ENCODE results near the gene EOLA1.
"Not testable (repeated sequence)": the region's sequence is repeated elsewhere in the genome, so short reads cannot be mapped to it uniquely, and the experiment has no call there.

Gene EOLA1

DNA sequence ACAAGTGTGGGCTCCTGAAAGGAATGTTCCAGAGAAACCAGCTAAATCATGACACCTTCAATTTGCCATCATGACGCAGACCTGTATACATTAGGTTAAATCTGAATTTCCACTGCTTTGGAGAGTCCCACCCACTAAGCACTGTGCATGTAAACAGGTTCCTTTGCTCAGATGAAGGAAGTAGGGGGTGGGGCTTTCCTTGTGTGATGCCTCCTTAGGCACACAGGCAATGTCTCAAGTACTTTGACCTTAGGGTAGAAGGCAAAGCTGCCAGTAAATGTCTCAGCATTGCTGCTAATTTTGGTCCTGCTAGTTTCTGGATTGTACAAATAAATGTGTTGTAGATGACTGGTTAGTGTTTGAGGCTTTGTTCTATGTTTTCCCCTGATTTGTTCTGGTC, 6.2 kb downstream of the EOLA1 start:
- not testable (repeated sequence) for H3K4me3 Mint-ChIP-seq; DNase-seq; H3K27ac Mint-ChIP-seq; H3K9me3 Mint-ChIP-seq; H3K27me3 Mint-ChIP-seq; H3K4me1 Mint-ChIP-seq (ENCODE audit: low read depth)
- H3K36me3 Mint-ChIP-seq (ENCODE audit: low read depth): peaks cover 14% of the 10 kb centered on the region

DNA sequence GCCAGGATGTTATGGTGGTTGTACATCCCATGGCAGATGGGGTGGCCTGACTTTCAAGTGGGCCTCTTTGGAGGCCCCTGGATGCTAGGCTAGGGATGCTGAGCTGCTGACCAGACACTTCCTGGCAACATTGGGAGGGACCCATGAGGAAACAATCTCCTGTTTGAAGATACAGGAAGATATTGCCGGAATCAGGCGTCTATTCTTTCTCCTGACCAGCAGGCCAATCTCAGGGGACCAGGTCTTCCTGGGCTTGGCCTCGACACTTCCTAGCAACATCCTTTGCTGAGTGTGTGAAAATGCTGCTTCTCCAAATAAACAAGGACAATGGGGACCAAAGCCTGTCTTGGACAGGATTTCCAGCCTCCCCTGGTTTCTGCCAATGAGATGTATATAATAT, 7.0 kb downstream of the EOLA1 start:
- not testable (repeated sequence) for DNase-seq; H3K4me1 Mint-ChIP-seq (ENCODE audit: low read depth); H3K27ac Mint-ChIP-seq; H3K4me3 Mint-ChIP-seq; H3K27me3 Mint-ChIP-seq; H3K9me3 Mint-ChIP-seq
- H3K36me3 Mint-ChIP-seq (ENCODE audit: low read depth): peaks cover 14% of the 10 kb centered on the region

DNA sequence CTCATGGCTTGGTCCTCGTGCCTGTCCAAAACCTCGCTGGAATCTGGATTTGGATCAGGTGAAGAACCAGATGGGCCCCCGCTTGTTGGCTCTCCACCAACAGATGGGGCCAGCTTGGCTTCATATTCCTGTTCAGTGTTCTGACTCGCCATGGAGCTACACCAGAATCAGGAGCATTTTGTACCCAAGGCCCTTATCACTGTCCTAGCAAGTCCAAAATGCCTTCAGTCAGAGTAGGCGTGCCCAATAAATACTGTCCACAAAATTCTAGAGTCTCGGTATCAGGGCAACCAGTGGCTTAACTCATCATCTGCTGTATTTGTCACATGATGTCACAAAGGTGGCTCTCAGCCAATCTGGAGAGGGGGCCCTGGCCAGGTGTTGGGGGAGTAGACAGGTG, 8.9 kb downstream of the EOLA1 start, which contains the start of gene HSFX3:
HSFX3 (minus strand) TSS at position 224 of the 400 bp plus-strand sequence; CDS start at position 152, 72 bp downstream.
- not testable (repeated sequence) for DNase-seq; H3K27me3 Mint-ChIP-seq; H3K9me3 Mint-ChIP-seq; H3K4me1 Mint-ChIP-seq (ENCODE audit: low read depth); H3K27ac Mint-ChIP-seq; H3K4me3 Mint-ChIP-seq
- peaks cover 11% of the 10 kb centered on the region for H3K36me3 Mint-ChIP-seq (ENCODE audit: low read depth)

DNA sequence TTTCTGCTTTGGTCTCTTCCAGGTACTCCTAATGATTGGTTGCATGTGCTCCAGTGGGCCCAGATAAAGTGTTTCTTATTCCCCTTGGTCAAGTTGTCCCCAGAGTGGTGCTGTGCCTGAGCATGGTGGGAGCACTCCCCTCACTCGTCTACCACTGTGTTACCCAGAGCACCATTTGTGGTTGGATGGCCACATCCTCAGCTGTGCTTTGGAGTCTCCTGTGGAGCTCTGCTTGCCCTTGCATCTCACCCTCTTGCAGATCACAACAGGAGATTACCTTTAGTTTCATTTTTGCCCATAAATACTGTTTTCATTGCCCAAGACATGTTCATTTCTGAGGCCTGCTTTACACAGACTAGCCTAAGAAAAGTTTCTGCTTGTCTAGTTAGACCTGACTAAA, 9.6 kb downstream of the EOLA1 start:
- H3K36me3 Mint-ChIP-seq (ENCODE audit: low read depth); DNase-seq; H3K27me3 Mint-ChIP-seq; H3K27ac Mint-ChIP-seq; H3K4me1 Mint-ChIP-seq (ENCODE audit: low read depth); H3K4me3 Mint-ChIP-seq; H3K9me3 Mint-ChIP-seq: not testable (repeated sequence)

DNA sequence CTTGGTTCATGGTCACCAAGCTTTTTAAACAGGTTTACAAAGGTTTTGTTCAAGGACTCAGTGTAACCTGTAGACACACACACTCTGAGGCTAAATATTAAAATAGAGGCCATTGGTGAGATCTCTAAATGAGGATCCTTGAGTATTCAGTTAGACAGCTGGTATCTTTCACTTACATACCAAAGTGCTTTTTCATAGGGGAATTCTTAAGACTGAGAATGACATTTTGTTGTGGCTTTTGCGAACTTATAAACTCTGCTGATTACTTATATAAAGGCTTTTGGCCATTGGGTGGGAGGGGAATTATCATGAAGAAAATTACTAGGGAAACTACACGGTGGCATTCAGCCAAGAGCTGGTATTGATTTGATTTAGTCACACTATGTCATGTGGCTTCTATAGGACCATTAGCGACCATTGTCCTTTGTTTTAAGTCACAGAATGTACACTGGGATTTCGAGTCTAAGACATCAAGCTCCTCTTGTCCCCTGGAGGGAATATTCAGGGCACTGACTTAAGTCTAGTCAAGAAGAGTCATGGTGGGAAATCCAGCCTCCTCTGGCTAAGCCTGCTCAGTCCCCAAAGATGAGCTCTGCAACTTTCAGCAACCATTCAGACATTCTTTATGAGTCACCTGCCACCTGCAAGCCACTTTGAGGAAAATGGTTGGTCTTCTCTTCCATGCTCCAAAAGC, 10.6 kb downstream of the EOLA1 start:
- not testable (repeated sequence) for H3K36me3 Mint-ChIP-seq (ENCODE audit: low read depth); H3K27ac Mint-ChIP-seq; H3K9me3 Mint-ChIP-seq; H3K4me1 Mint-ChIP-seq (ENCODE audit: low read depth); H3K4me3 Mint-ChIP-seq; DNase-seq; H3K27me3 Mint-ChIP-seq

DNA sequence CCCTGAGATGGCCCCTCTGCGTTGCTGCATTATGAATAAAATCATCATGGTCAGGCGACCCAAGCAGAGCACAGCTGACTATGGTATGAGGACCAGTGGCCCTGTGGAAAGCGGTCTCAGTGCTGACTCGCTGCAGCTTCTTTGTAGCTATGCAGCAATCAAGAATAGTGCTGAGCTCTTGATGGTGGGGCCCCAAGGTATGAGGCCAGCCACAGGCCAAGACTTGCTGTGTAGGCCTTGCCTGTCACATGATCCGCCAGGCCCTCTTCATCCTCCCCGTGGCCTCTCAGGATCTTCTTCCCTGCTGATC, 11.1 kb downstream of the EOLA1 start:
- H3K4me3 Mint-ChIP-seq; H3K9me3 Mint-ChIP-seq; H3K27ac Mint-ChIP-seq; DNase-seq; H3K27me3 Mint-ChIP-seq; H3K36me3 Mint-ChIP-seq (ENCODE audit: low read depth); H3K4me1 Mint-ChIP-seq (ENCODE audit: low read depth): not testable (repeated sequence)

DNA sequence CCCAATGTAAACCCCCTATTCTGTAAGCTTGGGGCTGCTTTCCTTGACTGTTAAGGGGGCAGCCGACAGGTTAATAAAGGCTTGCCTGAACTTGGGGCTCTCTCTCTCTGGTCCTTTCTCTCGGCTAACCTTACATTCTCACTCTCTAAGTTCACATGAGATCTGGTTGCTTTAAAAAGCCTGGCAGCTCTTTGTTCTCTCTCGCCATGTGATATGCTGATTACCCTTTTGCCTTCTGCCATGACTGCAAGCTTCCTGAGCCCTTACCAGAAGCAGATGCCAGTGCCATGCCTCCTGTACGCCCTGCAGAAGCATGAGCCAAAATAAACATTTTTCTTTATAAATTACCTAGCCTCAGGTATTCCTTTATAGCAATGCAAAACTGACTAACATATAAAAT, 14.4 kb downstream of the EOLA1 start:
- H3K4me3 Mint-ChIP-seq; H3K4me1 Mint-ChIP-seq (ENCODE audit: low read depth); H3K36me3 Mint-ChIP-seq (ENCODE audit: low read depth); H3K27me3 Mint-ChIP-seq; H3K27ac Mint-ChIP-seq; H3K9me3 Mint-ChIP-seq; DNase-seq: not testable (repeated sequence)

DNA sequence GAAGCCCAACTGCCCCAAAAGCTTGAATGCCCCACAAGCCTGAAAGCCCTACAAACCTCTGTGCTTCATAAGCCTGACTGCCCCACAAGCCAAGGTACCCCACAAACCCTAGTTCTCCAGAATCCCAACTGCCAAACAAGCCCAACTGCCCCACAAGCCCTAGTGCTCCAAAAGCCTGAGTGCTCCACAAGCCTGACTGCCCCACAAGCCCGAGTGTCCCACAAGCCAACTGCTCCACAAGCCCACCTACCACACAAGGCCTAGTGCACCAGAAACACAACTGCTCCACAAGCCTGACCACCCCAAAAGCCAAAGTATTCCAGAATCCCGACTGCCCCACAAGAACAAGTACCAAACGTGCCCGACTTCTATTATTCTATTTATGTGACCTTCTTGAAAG, 22.5 kb downstream of the EOLA1 start:
- H3K4me1 Mint-ChIP-seq (ENCODE audit: low read depth): no peaks in the 10 kb centered on the region
- no peak overlapping the region for H3K27ac Mint-ChIP-seq
- no peaks in the 10 kb centered on the region for H3K9me3 Mint-ChIP-seq
- no peak overlapping the region for H3K4me3 Mint-ChIP-seq
- no peaks in the 10 kb centered on the region for H3K27me3 Mint-ChIP-seq
- no peak for DNase-seq
- H3K36me3 Mint-ChIP-seq (ENCODE audit: low read depth): no peaks in the 10 kb centered on the region

DNA sequence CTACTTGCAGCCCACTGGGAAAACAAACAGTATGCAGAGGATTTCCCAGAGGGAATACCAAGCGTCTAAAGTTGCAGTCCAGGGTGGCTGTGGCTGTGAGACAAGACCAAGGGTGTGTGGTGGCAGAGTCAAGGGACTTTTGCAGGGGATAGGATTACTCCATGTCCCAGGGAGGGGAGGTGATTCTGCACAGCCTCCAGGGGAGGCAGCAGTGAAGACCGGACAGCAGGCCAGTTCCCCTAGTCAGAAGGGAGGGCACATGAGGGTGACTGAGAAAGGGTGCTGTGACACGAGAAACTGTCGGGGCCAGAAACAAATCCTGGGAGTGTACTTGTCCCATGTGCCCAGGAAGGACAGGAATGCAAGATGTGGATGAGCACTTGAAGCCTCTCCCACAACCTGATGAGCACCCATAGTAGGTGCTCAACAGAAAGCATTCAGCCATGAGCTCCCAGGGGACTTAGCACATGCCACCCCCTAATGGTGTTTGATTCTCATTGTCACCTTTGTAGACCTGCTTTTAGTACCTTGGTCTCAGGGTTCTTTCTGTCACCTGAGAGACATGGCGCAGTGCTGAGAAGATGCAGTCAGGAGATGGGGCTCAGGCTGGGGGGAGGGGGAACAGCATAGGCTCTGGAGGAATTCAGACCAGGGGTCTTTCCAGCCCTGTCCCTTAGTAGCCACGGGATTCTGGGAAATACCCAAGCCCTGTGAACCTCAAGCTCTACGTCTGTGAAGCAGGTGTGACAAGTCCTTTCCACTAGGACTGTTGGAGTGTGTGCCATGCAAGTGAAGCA, 27.0 kb downstream of the EOLA1 start:
- Mint-ChIP-seq H3K27ac (no peak overlapping the region), H3K4me3 (no peak overlapping the region), H3K36me3 (ENCODE audit: low read depth) (no peaks in the 10 kb centered on the region), H3K27me3 (peaks cover 8% of the 10 kb centered on the region), H3K4me1 (ENCODE audit: low read depth) (peaks cover 7% of the 10 kb centered on the region), H3K9me3 (no peaks in the 10 kb centered on the region)
- DNase-seq: no peak

DNA sequence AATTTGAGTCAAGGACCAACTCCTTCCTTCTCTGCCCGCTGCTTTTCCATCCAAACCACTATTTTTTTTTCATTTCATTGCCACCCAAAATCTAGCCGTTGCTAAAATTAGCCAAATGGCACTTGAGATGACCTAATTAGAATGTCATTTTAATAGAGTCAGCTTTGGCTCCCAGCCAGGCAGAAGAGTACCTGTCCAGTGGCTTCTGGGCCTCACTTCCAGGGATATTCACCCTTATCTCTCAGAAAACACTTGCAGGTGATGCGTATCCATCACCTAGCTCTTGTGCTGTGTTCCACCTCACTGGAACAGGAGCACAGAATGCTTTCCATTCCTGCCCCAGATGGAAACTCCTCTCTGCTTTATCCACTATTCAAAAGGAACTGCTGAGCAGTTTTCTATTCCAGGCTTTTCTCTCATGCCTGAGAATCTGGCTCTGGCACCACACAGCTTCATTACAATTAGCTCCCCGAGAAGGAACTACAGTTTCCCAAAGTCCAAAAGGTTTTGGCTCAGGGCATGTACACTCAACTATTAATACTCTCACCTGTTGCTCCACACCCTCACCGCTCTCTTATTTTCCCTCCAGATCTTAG, 28.0 kb downstream of the EOLA1 start:
- no peak for DNase-seq
- Mint-ChIP-seq H3K4me1 (ENCODE audit: low read depth) (peaks cover 9% of the 10 kb centered on the region), H3K4me3 (no peak overlapping the region), H3K27ac (no peak overlapping the region), H3K36me3 (ENCODE audit: low read depth) (no peaks in the 10 kb centered on the region), H3K9me3 (no peaks in the 10 kb centered on the region), H3K27me3 (peaks cover 8% of the 10 kb centered on the region)

DNA sequence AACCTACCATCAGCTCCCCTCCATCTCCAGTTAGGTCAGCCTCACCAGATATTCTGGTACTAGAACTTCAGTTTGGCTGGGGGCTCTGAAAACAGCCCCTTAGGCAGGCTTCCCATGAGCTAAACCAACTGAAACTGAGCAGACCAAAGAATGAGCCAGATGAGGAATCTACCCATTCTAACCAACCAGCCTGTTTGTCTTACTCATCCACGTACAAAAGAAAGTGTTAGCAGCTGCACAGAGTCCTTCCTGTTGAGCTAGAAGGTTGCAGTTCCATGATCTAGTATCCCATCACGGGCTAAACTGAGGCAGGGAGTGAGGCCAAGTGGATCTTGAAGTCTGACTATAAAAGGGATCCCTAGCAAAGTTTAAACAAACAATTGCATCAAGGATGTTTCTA, 29.0 kb downstream of the EOLA1 start:
- Mint-ChIP-seq H3K4me1 (ENCODE audit: low read depth) (peaks cover 9% of the 10 kb centered on the region), H3K36me3 (ENCODE audit: low read depth) (no peaks in the 10 kb centered on the region), H3K27me3 (peaks cover 8% of the 10 kb centered on the region), H3K9me3 (no peaks in the 10 kb centered on the region), H3K4me3 (no peak overlapping the region), H3K27ac (no peak overlapping the region)
- DNase-seq: no peak

DNA sequence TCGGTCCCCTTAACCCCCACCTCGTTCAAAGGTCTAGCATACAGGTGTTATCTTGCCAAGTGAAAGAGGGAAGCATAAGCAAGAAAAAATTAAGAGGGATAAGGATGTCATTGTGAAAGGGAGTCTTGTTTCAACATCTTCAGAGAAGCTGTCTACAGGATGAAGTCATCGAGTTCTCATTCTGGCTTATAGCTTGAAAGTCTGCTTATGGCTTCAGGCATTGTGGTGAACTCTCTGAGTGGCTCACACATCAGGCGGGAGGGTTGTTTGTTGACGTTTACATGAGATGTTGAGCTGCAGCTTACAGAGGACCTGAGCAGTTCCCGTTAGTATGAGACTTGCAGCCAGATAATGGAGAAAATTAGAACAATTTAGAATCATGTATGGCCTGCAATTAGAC, 29.9 kb downstream of the EOLA1 start:
- Mint-ChIP-seq H3K9me3 (no peaks in the 10 kb centered on the region), H3K27ac (no peak overlapping the region), H3K27me3 (peaks cover 8% of the 10 kb centered on the region), H3K4me3 (no peak overlapping the region), H3K36me3 (ENCODE audit: low read depth) (no peaks in the 10 kb centered on the region), H3K4me1 (ENCODE audit: low read depth) (peaks cover 9% of the 10 kb centered on the region)
- no peak for DNase-seq

DNA sequence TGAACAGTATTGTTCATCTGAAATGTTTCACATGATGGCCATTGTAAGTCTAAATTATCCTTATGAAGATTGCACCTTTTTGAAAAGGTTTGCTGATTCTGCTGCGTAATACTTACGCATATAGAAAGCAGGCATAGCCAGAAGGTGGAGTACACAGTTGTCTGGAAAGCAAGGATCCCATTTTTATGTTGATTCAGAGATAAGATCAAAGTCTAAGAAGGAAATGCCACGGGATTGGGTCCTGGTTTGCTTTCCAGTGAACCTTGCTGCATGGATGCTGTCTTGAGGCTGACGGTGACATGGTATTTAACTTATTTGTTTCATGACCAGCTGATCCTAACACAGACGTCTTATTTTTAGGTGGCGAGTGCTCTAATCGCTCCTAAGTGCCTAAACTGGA, 31.0 kb downstream of the EOLA1 start:
- H3K9me3 Mint-ChIP-seq: no peaks in the 10 kb centered on the region
- peaks cover 9% of the 10 kb centered on the region for H3K4me1 Mint-ChIP-seq (ENCODE audit: low read depth)
- no peak for DNase-seq
- no peak overlapping the region for H3K4me3 Mint-ChIP-seq
- no peak overlapping the region for H3K27ac Mint-ChIP-seq
- peaks cover 8% of the 10 kb centered on the region for H3K27me3 Mint-ChIP-seq
- no peaks in the 10 kb centered on the region for H3K36me3 Mint-ChIP-seq (ENCODE audit: low read depth)

DNA sequence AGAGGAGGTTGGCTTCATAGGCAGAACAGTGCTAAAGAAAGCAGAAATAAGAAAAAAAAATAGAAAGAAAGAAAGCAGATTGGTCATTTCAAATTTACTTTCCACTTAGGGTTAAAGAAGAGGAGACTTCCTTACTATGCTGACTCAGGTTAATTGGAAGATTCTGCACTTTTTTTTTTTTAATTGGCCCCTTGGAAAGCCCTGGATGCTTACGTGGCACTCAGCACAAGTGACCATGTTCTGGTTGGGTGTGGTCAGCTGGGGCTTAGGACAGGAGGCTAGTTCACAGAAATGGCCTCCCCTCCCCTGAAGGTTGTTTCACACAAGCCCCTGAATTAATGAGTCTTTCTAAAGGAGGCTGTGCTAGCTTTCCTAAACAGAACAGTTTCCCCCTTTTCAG, 31.9 kb downstream of the EOLA1 start:
- peaks cover 8% of the 10 kb centered on the region for H3K27me3 Mint-ChIP-seq
- H3K27ac Mint-ChIP-seq: peak overlapping the region; percentile 71
- peaks cover 9% of the 10 kb centered on the region for H3K4me1 Mint-ChIP-seq (ENCODE audit: low read depth)
- H3K36me3 Mint-ChIP-seq (ENCODE audit: low read depth): no peaks in the 10 kb centered on the region
- H3K4me3 Mint-ChIP-seq: no peak overlapping the region
- H3K9me3 Mint-ChIP-seq: no peaks in the 10 kb centered on the region
- no peak for DNase-seq

DNA sequence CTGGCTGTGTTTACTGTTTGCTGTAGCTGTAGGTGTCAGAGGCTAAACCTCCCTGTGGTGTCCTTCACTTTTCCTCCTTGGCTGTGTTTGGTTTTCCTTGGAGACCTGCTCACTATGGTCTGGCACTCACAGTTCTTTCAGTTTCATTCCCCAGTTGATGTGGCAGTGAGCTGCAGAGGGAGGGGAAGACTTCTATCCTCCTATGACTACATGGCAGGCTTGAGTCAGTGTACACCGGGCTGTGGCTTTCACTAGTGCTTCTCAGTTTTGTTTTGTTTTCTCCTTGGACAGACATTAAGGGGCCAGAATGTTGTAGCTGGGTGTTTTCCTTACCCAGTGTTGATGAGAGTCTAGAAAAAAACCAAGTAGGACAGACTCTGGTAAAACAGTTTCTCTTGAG, 32.6 kb downstream of the EOLA1 start:
- not testable (repeated sequence) for H3K4me3 Mint-ChIP-seq; H3K4me1 Mint-ChIP-seq (ENCODE audit: low read depth); H3K27me3 Mint-ChIP-seq; H3K27ac Mint-ChIP-seq; H3K9me3 Mint-ChIP-seq; DNase-seq; H3K36me3 Mint-ChIP-seq (ENCODE audit: low read depth)
